HG03039 (cell line): ENCODE data around the gene RAP1A.
"Not testable (repeated sequence)": the region's sequence is repeated elsewhere in the genome, so short reads cannot be mapped to it uniquely, and the experiment has no call there.

ENCODE experiments used
- ATAC-seq: cut with Tn5 transposase; IDR thresholded peaks from one replicate; pipeline ENCODE4 v1.9.1; 2021; ENCODE audit warnings: mild to moderate bottlenecking, moderate library complexity; ENCODE audit not compliant: unreplicated experiment

Gene RAP1A

GRCh38 chr1:111660204-111661150, 40.9 kb downstream of the RAP1A start:
- ATAC-seq = no peak

- ATAC-seq = no peak
Measured at GRCh38 chr1:111664652-111665051, 45.1 kb downstream of the RAP1A start.

GRCh38 chr1:111665497-111665896, 45.9 kb downstream of the RAP1A start:
- ATAC-seq = no peak

- no peak for ATAC-seq
Measured at GRCh38 chr1:111666828-111667227, 47.2 kb downstream of the RAP1A start.

- no peak for ATAC-seq
Measured at GRCh38 chr1:111669268-111669667, 49.7 kb downstream of the RAP1A start.

GRCh38 chr1:111671852-111672251, 52.3 kb downstream of the RAP1A start:
- no peak for ATAC-seq

- ATAC-seq = no peak
Measured at GRCh38 chr1:111672331-111672730, 52.7 kb downstream of the RAP1A start.

- no peak for ATAC-seq
Measured at GRCh38 chr1:111677604-111678003, 58.0 kb downstream of the RAP1A start.

- no peak for ATAC-seq
Measured at GRCh38 chr1:111679541-111679940, 60.0 kb downstream of the RAP1A start.

GRCh38 chr1:111680212-111680800, 60.7 kb downstream of the RAP1A start:
- ATAC-seq = not testable (repeated sequence)

- not testable (repeated sequence) for ATAC-seq
Measured at GRCh38 chr1:111685293-111686153, 65.9 kb downstream of the RAP1A start.

GRCh38 chr1:111690306-111690617, 70.7 kb downstream of the RAP1A start:
- ATAC-seq = no peak

- ATAC-seq = no peak
Measured at GRCh38 chr1:111691886-111692285, 72.3 kb downstream of the RAP1A start.

- no peak for ATAC-seq
Measured at GRCh38 chr1:111695801-111696200, 76.2 kb downstream of the RAP1A start.

- no peak for ATAC-seq
Measured at GRCh38 chr1:111696330-111696729, 76.7 kb downstream of the RAP1A start.

GRCh38 chr1:111699268-111699667, 79.7 kb downstream of the RAP1A start:
- ATAC-seq = no peak

GRCh38 chr1:111702504-111703050, 83.0 kb downstream of the RAP1A start:
- ATAC-seq = no peak

GRCh38 chr1:111704240-111704639, 84.7 kb downstream of the RAP1A start:
- ATAC-seq = no peak

- ATAC-seq = no peak
Measured at GRCh38 chr1:111704776-111705175, 85.2 kb downstream of the RAP1A start.

- ATAC-seq = no peak
Measured at GRCh38 chr1:111705841-111706240, 86.3 kb downstream of the RAP1A start.

GRCh38 chr1:111706921-111707320, 87.3 kb downstream of the RAP1A start:
- ATAC-seq = no peak
